GM12891 (cell line): ENCODE results near the gene ZNF516.

Experiments used
- DNase-seq: peaks from one replicate; pipeline ENCODE4 v3.0.0; 2011; ENCODE audit warnings: low spot score; ENCODE audit not compliant: insufficient read length
- FAIRE-seq: peaks from 2 replicates; lab custom pipeline; 2011; peaks lifted over from hg19 to GRCh38; lab: Jason Lieb, UNC
- PAX5 ChIP-seq: IDR thresholded peaks from 2 replicates; pipeline ENCODE4 v1.6.1; 2011; ENCODE audit warnings: low read length, moderate library complexity, mild to moderate bottlenecking; ENCODE audit not compliant: insufficient read depth, severe bottlenecking
- POLR2A ChIP-seq: IDR thresholded peaks from 2 replicates; pipeline ENCODE4 v1.6.1; 2011; ENCODE audit warnings: low read depth, low read length, control low read depth
- POLR2AphosphoS5 ChIP-seq: IDR thresholded peaks from 2 replicates; pipeline ENCODE4 v1.6.1; 2011; ENCODE audit warnings: low read depth, low read length, control low read depth
- POU2F2 ChIP-seq: IDR thresholded peaks from 2 replicates; pipeline ENCODE4 v1.6.1; 2011; ENCODE audit warnings: low read depth, mild to moderate bottlenecking, control low read depth, low read length, moderate library complexity
- SPI1 ChIP-seq: IDR thresholded peaks from 2 replicates; pipeline ENCODE4 v1.6.1; 2011; ENCODE audit warnings: low read depth, low read length, control low read depth
- TAF1 ChIP-seq: IDR thresholded peaks from 2 replicates; pipeline ENCODE4 v1.6.1; 2011; ENCODE audit warnings: low read depth, low read length, control low read depth

ZNF516 gene

DNA sequence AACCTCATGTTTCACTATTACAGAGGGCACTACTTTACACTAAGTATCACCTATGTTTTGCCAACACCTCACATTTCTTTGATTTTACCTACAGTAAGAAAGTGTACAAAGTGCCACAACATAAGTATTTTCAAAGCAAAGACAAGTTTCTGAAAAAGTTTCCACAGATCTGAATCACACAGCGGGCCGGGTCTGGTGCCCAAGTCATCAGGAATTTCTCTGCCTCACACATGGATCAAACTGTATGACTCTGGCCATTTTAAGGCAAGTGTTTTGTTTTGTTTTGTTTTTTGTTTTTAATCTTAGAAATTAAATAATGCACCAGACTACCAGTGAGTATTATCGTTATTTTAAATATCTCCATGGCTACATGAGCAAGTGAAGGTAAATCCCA is 73.4 kb downstream of the ZNF516 start:
- no peak for TF ChIP-seq POLR2AphosphoS5
- no peak for TF ChIP-seq TAF1
- TF ChIP-seq PAX5 = no peak
- no peak for TF ChIP-seq POLR2A
- TF ChIP-seq SPI1 = no peak
- TF ChIP-seq POU2F2 = no peak
- DNase-seq (no peak), FAIRE-seq (no peak)

DNA sequence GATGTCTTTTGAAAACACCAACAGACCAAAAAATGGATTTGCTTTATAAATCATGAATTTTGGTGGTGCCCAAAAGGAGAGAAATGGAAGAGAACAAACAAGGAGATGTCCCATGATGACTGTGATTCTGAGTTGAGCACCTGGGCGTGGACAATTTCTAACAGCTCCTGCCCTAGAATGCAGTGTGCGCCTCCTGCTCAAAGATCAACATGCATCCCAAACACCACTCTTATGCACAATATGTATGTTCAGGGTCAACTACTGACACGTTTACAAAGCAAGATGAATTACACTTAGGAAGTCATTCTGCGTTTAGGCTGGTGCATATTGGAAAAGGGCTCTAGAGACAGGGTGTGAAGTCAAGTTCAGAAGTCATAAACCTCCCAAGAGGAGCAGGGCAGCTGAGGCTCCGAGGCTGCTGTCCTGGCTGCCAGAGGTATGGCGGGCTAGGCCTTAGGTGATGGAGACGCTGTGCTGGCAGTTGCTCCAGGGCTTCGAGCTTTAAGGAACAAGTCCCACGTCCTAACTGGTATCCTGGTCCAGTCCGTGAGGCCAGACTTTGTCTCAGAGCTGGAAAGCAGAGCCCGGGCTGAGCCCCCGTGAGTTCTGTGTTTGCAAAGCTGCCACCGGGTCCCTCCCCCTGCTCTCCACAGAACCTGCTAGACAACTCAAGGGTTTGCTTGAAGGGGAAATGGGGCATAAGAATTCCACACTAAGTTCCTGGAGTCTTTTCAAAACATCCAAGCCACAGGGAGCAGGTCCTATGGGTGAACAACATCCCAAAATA is 74.0 kb downstream of the ZNF516 start:
- TF ChIP-seq POU2F2 = no peak
- TF ChIP-seq POLR2A = no peak
- TF ChIP-seq POLR2AphosphoS5 = no peak
- DNase-seq (no peak), FAIRE-seq (peak; percentile 51)

DNA sequence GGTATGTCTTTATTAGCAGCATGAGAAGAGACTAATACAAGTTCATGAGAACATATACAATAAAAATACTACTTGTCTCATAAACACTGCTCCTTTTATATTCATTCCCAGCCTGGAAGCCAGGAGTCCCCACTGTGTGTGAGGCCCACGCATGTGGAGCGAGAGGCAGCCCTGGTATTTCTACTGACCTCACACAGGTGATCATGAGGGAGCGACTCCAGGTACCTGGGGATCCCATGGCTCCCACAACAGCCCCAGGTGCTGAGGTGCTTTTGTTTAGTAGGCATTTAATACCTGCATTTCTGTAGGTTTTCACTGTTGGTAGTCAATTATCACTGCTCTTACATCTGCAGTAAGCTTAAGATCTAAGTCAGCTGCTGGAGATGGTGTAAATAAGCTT is 75.2 kb downstream of the ZNF516 start:
- TF ChIP-seq POLR2AphosphoS5 (no peak), PAX5 (no peak), TAF1 (no peak), POU2F2 (no peak), SPI1 (no peak), POLR2A (no peak)
- FAIRE-seq = peak; percentile 60
- DNase-seq = no peak

DNA sequence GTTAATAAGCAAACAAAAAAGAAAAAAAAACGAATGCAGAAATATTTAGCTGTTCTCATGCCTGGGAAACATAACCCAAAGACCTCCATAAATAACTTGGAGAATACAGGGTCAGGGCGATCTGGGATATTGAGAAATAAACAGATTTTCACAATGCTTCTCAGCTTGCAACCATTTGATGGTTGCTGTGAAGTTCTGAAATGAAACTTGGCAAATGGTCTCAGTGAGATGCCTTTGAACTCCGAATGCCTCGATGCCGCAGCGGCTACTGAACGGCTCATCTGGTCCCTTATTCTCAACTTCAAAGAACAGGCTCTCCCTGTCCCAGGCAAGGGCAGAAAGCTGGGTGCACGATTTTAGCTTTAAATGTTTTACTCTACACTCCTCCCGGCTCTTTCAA is 78.1 kb downstream of the ZNF516 start:
- TF ChIP-seq SPI1 = no peak
- no peak for TF ChIP-seq POU2F2
- no peak for TF ChIP-seq POLR2A
- no peak for TF ChIP-seq PAX5
- TF ChIP-seq TAF1 = no peak
- TF ChIP-seq POLR2AphosphoS5 = no peak
- FAIRE-seq = no peak
- DNase-seq = no peak

DNA sequence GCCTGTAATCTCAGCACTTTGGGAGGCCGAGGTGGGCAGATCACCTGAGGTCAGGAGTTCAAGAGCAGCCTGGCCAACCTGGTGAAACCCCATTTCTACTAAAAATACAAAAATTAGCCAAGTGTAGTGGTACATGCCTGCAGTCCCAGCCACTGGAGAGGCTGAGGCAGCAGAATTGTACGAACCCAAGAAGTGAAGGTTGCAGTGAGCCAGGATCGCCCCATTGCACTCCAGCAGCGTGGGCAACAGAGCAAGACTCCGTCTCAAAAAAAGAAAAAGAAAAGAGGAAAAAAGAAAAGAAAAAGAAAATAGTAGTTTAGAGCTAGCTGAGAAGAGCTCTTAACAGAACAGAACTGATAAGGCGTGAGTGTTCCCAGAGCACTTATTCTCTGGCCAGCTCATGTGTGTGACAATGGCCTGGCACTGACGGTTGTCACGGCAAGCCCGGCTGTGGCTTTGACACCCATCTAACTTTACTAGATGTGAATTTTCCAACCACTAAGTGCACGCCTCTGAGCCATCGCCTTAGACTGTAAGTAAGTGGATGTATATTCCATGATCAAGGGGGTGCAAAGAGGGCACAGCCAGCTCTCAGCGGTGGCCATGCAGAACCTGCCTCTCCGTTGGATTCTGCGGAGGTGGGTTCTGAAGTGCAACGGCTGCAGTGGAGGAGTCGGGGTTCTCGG is 80.0 kb downstream of the ZNF516 start:
- no peak for FAIRE-seq
- TF ChIP-seq PAX5 (no peak), SPI1 (no peak), POU2F2 (no peak), TAF1 (no peak), POLR2AphosphoS5 (no peak), POLR2A (no peak)
- DNase-seq = no peak

DNA sequence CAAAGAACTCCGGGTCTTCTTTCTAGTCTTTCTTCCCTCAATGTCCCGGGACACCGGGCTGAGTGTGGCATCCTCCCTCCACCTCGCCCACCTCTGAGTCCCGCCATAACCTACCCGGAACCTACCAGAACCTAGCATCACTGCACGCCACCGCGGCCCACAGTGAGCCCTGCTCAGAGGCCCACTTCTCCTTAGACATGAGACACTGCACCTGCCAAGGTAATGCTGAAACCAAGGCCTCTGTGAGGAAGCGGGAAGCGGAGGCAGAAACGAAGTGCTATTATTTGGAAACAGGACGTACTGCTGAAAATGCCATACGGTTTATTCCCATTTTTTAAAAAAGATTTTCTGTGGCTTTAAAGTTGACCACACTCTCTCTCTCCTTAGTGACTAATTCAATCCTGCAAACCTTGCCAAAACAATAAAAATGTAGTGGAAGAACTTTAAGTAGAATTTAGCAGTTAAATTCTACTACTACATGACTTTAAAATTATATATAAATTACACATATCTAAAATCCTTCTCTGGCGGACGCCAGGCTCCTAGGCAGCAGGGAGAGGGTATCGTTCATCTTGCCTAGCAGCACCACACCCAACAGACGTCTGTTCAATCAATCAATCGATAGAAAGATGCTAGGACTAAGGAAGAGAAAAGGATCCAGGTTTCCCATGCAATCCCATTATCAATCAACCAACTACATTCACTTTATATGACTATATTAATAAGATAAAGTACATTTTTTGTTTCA is 82.0 kb downstream of the ZNF516 start:
- TF ChIP-seq POLR2A (no peak), SPI1 (no peak), PAX5 (no peak), POLR2AphosphoS5 (no peak), TAF1 (no peak), POU2F2 (no peak)
- FAIRE-seq = no peak
- no peak for DNase-seq

DNA sequence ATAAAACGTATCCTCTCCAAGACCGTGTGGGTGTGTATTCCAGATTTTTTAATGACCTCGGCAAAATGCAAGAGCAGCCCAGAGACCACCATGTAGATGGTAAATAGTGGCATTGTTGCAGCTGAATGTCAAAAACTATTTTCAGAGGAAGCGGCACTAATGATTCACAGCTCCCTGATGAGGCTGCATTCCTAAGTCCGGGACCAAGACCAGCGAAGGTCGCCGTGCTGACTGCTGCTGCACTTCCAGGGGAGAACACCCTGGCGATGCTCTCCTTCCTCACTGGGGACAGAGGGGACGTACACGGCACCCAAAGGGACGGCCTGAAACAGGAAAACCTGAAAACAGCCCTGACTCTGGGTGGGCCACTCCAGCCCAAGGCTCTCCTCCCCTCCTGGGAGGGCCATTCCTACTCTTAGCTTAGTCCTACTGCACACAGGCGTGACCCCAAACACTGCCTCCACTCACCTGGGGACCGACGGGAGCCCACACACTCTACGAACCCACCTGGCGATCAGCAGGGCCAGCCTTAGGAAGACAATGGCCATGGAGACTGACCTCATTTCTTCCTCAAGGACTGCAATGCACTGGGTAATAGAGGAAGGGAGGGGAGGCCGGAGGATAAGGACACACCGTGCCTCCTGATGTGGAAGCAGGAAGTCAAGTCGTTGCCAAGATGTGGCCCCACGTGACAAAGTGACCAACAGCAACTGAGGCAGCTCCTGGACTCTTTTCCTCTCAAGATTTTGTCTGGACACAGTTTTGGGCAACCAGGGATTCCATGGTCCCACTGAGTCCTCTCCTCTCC is 82.8 kb downstream of the ZNF516 start:
- DNase-seq (no peak), FAIRE-seq (no peak)

DNA sequence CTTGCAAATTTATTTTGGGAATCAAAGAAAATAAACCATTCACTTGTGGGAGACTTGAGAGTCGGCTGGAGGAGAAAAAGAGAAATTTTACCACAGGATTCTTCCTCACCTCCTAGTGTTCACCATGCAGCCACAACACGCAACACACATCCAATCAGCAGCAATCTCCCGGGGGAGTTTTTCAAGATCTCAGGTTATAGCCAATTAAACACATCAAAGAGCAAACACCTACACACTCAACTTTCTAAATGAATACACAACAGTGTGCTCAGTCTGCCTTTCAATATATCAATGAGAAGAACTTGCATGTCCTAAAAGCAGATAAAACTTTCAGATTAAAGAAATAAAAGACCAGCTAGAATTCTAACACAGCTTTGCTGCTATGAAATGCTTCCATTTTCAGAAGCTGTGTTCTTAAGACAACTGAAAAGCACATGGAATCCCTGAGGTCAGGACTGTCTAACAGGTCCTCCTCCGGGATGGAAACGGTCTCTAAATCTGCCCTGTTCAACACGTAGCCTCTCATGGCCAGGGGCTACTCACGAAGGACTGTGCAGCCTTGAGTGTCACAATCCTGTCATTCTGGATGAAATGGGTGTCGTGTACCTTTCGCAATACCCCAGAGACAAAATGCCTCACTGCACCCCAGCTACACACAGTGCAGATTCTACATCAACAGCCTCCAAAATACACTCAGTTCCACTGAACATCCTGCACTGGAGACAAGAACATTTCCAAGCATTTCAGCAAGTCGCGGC is 84.2 kb downstream of the ZNF516 start:
- DNase-seq (no peak), FAIRE-seq (peak; percentile 74)

More for the DNA sequence above, 82.8 kb downstream of the ZNF516 start:
- TF ChIP-seq PAX5 (no peak), TAF1 (no peak), POU2F2 (no peak)

More for the DNA sequence above, 84.2 kb downstream of the ZNF516 start:
- TF ChIP-seq PAX5 (no peak), TAF1 (no peak), POLR2AphosphoS5 (no peak), SPI1 (no peak), POLR2A (no peak), POU2F2 (no peak)
